ENCODE data around the gene RPS23.

Gene RPS23

DNA sequence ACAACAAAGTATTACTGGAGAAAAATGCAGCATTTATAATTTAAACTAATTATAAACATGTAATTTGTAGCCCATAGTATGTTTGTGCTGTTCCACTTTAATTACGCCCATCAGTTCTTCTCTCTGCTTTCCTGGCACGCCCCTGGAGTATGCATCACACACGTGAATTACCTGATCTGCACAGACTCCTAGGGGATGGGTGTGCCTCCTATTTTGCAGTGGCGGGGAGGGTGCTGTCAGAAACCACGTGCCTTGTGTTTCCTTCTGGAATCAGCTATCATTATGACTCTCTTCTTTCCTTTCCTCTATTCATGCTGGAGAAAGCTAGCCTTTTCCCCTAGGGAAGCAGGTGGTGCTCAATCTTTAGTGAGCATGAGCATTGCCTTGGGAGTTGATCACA lies 43.3 kb downstream of the RPS23 start:
- no peak for DNase-seq

DNA sequence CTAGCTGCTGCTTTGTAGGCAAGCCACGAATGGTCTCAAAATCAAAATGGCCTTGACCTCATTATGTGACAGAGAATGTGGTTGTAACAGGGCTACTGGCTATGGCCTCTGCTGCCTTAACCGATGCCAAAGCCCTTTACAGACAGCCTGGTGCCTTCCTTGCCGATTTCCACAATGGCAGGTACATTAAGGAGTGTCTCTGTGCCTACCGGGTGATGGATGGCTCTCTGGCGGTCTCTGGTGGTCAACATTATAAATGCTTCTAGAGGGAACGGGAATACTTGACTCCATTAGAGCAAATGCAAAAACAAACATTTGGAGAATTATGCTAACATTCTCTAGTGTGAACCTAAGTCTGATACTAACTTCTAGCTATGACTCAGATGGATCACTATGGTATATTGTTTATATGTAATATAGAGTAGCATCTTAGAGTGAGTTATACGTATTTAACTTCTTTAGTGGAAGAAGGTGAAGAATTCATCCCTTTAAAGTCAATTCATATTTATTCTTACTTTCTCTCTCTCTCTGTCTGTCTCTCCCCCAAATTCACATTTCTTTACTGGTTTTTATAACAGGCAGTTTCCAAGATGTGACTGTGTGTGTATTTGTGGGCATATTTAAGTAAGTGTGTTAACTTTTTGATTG lies 52.5 kb downstream of the RPS23 start:
- peak; percentile 25 for DNase-seq
